ENCODE measurements around the gene BIN1.

The BIN1 gene

DNA sequence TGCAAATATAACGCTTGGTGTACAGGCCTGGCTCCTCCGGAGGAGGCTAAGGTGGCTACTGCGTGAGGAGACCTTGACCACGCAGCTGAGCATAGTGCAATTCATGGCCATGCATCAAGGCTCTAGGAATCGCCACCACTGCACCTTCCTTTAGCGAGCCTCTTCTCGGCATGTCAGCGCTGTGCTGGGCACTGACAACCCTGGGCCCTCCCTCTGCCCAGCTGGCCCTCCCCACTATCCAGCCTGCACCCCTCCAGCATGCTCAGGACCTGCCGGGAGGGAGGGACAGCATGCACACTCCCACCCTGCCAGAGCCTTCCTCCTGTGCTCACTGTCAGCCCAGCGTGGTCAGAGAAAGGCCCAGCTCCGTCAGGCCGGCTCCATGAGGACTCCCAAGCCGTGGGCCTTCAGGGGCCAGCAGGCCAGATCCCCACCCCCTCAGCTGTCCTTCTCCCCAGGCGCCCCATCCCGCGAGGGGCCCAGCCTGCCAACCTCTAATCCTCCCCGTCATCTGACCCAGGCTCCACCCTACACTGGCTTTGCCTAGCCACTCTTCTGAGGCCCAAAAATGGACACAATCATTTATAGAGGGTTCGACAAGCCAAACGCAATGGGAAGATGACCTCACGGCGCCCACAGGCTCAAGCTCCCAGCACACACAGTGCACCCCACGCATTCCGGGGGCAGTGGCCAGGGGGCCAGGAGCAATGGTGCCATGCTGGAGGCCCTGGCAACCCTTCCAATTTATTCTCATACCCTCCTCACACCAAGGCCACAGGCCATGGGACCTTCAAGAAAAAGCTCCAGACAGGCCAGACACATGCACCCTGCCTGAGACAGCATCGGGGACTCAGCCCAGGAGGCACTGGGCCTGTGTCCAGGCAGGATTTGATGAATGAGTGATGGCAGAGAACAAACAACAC, 3.5 kb downstream of the BIN1 start:
- no peak for DNase-seq (ENCODE audit: low read depth)

DNA sequence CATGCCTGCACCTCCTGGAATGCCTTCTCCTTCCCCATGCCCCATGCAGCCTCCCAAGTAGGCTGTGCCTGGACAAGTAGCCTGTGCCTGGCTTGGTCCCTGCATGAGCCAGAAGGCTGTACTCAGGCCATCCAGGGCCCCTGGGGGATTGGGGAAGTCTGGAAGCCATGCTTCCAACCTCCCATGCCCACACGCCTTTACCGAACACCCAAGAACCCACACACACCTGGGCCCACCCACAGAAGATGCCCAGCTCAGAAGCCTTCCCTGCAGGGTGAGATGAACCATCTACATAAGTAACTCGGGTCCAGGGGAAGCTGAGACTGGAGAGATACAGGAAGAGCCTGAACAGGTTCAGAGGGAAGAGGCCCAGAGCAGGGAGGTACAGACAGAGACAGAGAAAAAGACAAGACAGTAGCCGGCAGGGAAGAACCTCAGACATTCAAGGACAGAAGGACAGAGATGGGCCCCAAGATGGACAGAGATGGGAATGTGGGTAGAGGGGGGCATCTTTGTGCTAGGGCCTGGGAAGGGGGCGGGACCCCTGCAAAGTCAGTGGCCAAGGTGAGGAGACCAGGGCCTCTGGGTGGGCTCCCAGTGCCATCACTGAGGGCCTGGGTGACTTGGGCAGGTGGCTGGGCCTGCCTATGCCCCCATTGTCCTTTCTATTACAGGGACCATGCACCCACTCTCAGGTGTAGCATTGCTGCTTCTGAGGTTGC, 4.3 kb downstream of the BIN1 start:
- DNase-seq (ENCODE audit: low read depth): no peak

DNA sequence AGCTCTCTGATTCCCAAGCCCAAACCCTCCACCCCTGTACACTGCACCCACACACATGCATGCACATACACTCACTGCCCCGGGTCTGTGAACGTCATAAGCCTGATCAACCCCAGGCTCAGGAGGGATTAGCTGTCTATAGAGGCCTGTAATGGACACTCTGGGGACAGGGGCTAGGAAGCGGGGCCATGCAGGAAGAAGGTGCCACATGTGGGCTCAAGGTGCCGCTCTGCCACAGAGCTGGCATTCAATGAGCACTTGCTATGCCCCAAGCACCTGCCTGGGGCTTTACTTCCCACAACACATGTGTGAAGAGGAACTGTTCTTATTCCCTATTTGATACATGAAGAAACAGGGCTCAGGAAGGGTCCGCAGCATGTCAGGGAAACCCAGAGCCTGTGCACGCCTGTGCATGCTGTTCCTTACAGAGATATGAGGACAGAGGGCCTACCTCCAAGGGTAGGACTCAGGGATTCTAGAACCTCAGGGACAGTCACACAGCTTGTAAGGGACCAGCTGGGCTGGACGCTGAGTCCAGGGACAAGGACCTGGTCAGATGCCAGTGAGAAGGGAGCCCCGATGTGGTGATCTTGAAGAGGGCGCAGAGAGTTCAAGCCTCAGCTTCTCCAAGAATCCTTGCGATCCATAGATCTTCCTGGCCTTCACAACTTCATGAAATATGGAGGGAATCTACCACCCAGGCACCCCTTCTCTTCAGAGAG, 5.0 kb downstream of the BIN1 start:
- no peak for DNase-seq (ENCODE audit: low read depth)

DNA sequence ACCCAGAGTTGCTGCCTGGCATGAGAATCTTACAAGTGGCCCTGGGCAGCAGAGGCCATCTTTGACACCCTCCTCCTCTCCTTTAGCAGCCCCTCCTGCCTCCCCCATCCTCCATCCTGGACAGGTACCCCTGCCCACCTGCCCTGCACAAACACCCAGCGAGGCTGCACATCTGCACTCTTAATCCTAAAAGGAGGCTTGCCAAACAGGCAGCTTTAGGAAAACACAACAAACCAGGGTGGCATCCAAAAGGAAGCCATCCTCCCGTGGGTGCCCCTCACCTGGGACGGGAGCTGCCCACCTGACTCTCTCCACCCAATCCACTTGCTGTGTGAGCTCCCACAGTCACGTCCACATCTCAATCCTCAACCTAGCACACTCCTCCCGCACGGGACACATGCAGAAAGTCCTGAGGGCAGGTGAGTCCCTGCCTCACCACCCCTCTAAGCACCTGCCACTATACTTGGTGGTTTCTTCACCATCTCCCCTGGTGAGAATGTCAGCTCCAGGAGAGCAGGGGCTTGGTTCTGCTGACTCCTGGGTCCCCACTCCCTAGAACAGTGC, 5.8 kb downstream of the BIN1 start:
- no peak for DNase-seq (ENCODE audit: low read depth)

DNA sequence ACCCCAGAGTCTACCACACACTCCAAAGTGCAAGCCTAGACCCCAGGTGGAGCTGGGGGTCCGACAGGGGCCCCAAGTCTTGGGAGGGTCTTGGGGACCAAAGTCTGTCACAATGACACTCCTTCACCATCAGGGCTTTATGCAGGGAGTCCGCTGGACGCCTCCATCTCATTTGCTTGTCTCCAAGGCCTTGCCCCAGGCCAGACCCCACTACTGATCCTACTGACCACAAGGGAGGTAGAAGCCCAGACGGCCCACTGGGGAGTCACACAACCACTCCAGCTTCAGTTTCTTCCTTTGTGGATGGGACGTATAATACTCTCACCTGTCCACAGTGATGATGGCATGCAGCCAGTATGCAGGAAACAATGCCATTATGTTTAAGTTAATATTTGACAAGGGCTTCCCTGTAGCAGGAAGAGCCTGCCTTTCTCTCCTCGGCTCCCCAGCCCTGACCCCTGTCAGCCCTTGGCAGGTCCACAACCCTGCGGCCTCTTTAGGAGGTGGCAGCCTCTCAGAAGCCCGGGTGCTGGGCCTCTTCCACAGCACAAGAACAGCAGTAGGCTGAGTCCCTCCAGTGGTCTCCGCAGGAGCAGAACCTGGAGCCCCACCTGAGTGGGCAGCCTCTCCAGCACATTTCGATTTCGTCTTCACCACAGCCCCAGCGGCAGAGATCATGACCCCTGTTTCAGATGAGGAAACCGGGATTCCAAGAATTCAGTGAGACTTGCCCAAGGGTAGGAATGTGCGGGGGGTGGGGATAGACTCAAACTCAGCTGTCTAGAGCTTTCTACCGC, 6.5 kb downstream of the BIN1 start:
- DNase-seq (ENCODE audit: low read depth): peak; percentile 60

DNA sequence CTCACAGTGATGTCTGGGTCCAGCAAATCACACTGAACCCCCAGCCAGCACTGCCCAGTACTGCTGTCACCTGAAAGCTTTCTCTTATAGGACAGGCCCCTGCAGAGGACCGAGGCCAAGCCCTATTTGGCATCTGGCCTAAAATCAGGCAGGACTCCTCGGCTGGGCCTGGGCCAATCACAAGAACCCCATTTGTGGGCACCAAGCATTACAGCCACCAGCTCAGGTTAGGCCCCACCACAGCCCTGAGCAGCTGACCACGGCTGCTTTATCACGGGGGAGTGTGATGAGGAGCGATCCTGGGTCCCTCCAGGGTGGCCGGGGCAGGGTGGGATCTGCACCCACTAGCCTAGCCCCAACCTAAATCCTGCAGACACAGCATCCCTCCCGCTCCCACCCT, 8.2 kb downstream of the BIN1 start:
- no peak for DNase-seq (ENCODE audit: low read depth)

DNA sequence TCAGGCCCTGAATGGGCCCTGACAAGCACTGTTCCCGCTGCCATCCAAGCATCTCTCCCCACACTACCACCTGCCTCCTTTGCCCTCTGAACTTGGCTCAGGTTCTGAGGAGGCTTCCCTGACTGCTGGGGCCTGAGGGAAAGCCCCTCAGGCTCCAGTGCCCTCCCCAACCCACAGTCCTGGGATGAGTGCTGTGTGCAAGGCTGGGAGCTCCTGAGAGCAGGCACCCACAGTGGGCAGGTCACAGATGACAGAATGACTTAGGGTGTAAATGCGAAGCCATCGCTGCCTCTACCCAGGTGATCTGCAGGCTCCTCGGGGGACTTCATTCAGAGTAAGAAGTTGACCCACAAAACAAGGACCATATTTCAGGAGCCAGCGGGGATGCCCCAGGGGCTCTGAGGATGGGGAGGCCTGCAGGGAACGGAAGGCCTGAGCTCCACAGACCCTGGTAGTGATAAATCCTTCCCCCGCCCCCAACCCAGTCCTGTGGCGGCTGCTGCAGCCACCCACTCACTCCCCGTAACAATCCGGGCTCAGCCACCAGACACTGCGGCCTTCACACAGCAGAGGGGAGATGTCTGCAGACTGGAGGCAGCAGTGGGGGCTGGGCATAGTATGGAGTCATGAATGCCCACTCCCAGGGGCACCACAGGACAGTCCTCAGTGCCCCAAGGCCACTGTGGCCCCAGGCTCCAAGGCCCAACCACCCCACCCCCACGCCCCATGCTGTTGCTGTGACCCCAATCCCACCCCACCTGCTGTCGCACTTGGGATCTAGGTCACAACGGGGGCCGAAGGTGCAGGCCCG, 8.9 kb downstream of the BIN1 start:
- no peak for DNase-seq (ENCODE audit: low read depth)

DNA sequence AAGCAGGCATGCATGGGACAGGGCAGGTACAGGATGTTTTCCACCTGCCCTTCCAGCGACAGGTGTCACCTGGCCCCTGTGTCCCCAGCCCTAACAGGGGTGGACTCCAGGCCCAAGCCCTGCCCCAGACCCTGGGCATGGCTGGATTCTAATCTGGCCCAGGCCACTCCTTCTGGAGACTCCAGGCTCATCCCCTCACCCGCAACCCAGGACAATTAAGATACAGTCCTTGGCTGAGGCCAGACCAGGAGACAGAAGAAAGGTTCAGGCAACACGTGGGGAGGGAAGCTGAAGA, 9.5 kb downstream of the BIN1 start:
- no peak for DNase-seq (ENCODE audit: low read depth)

DNA sequence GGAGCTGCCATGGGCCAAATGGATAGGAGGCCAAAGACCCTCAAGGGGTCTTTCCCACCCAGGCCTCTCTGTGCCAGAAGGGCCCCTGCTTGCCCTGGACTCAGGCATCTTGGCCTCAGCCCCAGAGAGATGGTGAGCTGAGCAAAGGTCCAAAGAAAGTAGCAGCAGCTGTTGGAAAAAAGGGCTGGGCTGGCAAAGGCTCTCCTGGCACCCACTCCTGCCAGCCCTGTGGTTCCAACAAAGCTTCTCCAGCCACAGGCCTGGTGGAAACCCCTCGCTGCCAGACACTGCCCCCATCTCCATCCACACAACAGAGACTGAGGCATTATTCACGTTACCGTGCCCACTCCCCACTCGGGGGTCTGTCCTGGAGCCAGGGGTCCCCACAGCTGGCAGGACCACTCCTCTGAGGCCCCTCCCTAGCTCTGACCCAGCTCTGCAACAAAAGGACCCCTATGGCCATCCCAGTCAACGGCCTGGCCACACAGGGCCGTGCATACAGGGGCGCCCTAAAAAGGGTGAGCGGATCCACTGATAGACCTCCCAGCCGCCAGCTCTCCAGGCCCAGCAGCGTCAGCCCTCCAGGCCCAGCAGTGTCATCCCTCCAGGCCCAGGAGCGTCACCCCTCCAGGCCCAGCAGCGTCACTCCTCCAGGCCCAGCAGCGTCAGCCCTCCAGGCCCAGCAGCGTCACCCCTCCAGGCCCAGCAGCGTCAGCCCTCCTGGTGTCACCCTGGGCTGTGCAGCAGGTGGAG, 10.1 kb downstream of the BIN1 start:
- no peak for DNase-seq (ENCODE audit: low read depth)

DNA sequence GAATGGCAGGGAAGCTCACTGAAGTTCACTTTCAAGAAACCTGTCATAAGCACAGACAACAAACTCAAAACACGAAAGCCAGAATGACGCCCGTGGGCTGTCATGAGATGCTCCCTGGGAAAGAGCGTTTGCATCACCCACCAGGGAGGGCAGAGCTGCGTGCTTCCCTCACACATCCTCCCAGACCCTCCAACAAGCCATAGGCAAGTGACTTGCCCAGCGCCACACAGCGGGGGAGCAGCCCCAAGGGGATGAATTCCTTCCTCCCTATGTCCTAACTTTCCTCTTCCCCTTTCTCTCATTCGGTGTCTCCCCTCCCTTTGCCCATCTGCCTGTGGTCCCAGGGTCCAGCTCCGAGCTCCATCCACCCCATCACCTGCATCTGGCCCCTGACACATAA, 10.7 kb downstream of the BIN1 start:
- no peak for DNase-seq (ENCODE audit: low read depth)

DNA sequence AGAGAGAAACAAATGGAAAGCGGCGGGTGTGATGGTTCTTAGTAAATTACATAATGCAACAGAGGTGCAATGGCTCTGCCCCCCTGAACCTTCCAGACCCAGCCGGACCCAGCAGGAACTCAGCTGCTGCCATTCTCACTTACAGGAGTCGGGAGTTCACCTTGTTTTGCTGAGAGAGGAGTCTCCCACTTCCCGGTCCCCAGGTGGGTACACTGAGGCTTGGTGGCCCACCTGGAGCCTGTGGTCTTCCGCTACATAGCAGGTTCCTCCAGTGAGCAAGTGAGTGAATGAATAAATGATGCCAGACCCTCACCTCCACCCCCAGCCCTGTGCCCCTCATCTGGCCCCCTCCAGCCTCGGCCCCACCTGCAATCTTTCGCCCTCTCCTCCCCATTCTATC, 11.2 kb downstream of the BIN1 start:
- no peak for DNase-seq (ENCODE audit: low read depth)

DNA sequence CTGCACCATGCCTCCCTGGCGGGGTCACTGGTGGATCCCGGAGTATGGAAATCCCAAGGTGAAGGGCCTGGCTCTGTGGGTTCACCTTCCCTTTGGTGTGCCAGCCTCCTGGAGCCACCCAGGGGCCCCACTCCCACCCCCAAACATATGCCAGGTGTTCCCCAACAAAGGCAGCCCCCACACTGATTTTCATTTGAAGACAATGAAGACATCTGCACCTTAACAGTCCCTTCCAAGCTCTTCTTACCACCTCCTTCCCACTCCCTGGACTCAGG, 11.7 kb downstream of the BIN1 start:
- no peak for DNase-seq (ENCODE audit: low read depth)

DNA sequence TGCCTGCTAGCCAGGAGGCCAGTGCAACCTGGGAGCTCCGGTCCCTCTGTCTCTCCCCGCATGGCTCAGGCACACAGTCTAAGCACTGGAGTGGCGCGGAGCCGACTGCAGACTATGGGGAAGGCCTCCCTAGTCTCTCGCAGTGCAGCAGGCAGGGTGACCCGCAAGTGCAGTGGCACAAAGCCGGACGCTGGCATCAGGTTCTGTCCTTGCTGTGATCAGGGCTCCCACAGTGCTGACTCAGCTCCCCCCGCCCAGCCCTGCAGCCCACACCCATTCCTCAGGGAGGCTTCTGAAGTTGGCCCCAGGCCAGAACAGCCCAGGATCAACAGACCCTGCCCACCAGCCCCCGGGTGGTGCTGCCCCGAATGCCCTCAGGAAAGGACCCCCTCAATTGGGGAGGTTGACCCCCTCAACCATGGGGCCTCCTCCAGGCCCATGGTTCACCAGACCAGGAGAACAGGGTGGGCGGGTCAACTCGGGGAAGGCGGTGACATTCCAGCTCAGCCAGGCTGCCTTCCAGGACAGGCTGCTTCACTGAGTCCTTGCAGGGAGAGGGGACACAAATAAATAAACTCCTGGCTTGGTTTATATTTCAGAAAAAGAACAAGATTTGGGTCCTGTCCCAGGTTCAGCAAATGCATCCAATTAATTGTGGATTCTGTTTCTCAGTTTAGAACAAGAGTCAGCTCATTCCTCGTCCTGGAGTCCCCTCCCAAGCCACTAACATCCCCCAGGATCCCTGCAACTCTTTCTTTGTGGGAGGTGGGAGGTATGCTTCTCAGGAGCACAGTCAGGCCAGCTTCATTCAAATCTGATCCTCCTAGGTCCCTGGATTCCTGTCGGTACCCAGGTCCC, 12.2 kb downstream of the BIN1 start:
- no peak for DNase-seq (ENCODE audit: low read depth)

DNA sequence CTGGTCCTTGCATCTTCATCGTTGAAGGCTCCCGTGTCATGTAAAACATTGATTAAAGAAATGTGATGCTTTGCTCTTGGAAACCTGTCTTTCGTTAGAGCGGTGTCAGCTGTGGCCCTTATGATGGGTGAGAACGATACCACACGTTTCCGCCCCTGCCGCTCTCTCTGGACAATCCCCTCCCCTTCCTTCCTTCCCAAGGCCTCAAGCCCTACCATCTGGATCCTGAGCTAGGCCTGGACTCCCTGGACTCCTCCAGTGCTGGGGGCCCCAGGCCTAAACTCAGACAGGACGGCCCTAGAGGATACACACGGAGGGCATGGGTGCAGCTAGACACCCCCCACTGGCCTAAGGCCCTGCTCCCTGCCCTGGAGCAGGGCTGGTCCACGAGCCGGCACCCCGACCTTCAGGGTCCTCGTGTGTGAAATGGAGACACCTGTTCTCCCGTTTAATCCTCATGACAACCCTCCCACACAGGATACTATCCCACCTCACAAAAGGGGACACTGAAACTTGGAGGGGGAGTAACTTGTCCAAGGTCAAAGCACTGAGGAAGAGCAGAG, 13.2 kb downstream of the BIN1 start:
- DNase-seq (ENCODE audit: low read depth): no peak

DNA sequence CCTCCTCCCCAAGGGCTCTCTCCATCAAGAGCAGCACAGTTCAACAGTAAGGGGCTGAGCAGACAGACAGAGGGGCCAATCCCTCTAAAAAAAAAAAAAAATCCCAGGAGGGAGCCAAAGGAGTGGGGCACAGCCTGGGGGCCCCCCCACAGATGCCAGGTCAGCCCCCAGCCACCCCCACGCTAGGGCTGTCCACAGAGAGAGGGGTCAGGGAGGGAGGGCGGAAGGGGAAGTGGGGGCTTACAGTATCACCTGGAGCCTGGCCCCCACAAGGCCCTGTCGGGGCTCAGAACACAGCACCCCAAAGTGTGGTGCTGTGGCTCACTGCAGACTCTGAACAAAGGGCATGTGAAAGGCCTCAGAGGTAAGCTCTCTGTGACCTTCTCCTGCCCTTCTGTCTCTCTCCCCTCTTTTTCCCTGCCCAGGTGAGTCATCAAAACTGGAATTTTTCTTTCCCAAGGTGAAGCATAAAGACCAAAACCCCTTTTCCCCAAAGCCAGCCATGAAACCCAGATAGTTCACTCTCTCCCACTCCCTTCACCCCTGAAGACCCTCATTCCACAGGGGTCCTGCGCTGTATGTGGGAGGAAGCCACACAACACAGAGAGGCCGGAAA, 13.9 kb downstream of the BIN1 start:
- no peak for DNase-seq (ENCODE audit: low read depth)

DNA sequence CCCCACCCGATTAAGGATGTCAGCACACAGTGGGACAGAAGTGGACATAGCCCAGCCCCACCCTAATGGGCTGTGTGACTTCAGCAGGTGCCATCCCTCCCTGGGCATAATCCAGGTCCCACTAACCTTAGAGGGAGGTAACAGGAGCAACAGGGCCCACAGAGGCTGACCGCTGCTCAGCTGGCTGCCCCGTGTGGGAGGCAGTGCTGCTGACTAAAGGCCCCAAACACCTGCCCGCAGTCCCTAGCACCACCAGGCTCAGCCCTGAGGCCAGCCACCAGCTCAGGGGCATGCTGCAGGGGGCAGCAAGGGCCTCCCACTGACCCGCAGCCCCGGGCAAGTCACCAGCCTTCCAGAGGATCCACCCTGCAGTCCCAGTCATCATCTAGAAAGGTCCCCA, 14.6 kb downstream of the BIN1 start:
- no peak for DNase-seq (ENCODE audit: low read depth)

DNA sequence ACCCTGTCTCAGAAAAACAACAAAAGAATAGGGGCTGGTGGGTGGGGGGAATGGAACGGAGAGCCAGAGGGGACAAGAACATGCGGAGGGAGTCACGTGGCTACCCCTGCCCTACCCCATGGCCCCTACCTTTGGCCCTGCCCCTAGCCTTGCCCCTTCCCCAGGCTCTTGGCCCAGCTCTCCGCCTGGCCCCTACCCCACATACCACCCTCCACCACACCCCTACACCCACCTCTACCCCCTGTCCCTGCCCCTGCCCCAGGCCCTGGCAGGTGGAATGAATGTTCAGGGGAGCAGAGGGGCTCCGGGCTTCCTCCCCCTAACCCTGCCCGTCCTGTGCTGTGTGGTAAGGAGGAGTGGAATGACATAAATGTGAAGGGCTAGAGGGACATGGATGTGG, 15.1 kb downstream of the BIN1 start:
- no peak for DNase-seq (ENCODE audit: low read depth)

DNA sequence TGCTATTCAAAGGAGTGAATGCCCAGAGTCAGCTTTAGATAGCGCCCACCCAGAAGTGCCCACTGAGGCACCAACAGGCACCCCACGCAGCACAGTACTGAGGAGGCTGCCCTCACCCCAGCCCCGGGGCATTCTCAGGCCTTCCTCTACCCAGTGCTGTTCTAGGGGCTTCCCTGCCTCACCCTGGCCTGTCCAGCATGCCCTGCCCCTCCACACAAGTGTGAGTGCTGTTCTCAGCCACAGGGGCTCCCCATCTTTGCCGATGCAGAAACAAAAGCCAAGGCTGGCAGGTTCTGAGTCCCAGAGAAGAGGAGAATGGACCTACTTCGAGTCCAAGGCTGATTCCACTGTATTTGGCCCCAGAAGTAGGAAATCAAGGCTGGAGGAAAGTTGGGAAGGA, 15.8 kb downstream of the BIN1 start:
- DNase-seq (ENCODE audit: low read depth): no peak

Data from iris pigment epithelial cell (primary cell).